Suprapubic skin (tissue), 3 donors: Measurements from ENCODE around the gene ZEB1.

Source experiments
- EP300 ChIP-seq: sonication (generic); formaldehyde crosslinking; IDR thresholded peaks from one replicate; pipeline ENCODE4 v1.6.1; 2017; ENCODE audit warnings: antibody characterized with exemption
- TF ChIP-seq, protein P1 (sequence below), 2 donors: fragments of 200-600 bp in 1 of 2; fragments of 450-650 bp in 1 of 2; sonication (generic) in 1 of 2; IDR thresholded peaks; one replicate each; pipeline ENCODE4 v1.5.1; 2016 to 2019; ENCODE audit warnings: antibody characterized with exemption in 2 of 2, mild to moderate bottlenecking in 1 of 2, moderate library complexity in 1 of 2

DNA sequence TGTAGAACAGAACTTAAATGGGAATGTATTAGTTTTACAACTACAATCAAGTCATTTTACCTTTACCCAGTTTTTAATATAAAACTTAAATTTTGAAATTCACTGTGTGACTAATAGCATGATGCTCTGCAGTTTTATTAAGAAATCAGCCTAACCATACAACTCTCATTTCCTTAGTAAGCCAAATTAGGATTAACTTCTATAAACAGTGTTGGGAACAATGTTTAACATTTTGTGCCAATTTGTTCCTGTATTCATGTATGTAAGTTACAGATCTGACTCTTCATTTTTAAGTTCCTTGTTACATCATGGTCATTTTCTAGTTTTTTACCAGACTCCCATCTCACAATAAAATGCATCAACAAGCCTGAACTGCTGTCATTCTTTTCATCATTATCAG is 209.8 kb downstream of the ZEB1 start:
- TF ChIP-seq EP300: no peak
- TF ChIP-seq, protein P1, sequence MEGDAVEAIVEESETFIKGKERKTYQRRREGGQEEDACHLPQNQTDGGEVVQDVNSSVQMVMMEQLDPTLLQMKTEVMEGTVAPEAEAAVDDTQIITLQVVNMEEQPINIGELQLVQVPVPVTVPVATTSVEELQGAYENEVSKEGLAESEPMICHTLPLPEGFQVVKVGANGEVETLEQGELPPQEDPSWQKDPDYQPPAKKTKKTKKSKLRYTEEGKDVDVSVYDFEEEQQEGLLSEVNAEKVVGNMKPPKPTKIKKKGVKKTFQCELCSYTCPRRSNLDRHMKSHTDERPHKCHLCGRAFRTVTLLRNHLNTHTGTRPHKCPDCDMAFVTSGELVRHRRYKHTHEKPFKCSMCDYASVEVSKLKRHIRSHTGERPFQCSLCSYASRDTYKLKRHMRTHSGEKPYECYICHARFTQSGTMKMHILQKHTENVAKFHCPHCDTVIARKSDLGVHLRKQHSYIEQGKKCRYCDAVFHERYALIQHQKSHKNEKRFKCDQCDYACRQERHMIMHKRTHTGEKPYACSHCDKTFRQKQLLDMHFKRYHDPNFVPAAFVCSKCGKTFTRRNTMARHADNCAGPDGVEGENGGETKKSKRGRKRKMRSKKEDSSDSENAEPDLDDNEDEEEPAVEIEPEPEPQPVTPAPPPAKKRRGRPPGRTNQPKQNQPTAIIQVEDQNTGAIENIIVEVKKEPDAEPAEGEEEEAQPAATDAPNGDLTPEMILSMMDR (IDR thresholded peaks at IDR 0.05): no peak
